Neuronal stem cell (in vitro differentiated cells): Measurements from ENCODE around the gene EXOC3.

ENCODE experiments used
- DNase-seq: peaks from one replicate; pipeline ENCODE4 v3.0.0-alpha.2; 2013; ENCODE audit warnings: low spot score
- H2AFZ ChIP-seq: one replicate; pipeline ENCODE4 v1.6.1; 2013; ENCODE audit warnings: mild to moderate bottlenecking, low read length, inconsistent platforms
- H2AK5ac ChIP-seq: 2 replicates; pipeline ENCODE4 v1.6.1; 2013; ENCODE audit warnings: low read depth, mild to moderate bottlenecking, inconsistent platforms, low read length, moderate library complexity, mixed read lengths
- H2BK120ac ChIP-seq: 2 replicates; pipeline ENCODE4 v1.6.1; 2013; ENCODE audit warnings: low read depth, mild to moderate bottlenecking, inconsistent platforms, low read length, moderate library complexity, mixed read lengths
- H2BK12ac ChIP-seq: one replicate; pipeline ENCODE4 v1.6.1; 2013; ENCODE audit warnings: low read length, inconsistent platforms
- H2BK15ac ChIP-seq: 2 replicates; pipeline ENCODE4 v1.6.1; 2013; ENCODE audit warnings: mild to moderate bottlenecking, low read length, inconsistent platforms, mixed read lengths
- H2BK5ac ChIP-seq: one replicate; pipeline ENCODE4 v1.6.1; 2013; ENCODE audit warnings: inconsistent platforms, mild to moderate bottlenecking, low read length, moderate library complexity
- H3K14ac ChIP-seq: one replicate; pipeline ENCODE4 v1.6.1; 2013; ENCODE audit warnings: low read length, inconsistent platforms
- H3K18ac ChIP-seq: 2 replicates; pipeline ENCODE4 v1.6.1; 2013; ENCODE audit warnings: low read length, inconsistent platforms
- H3K23ac ChIP-seq: 2 replicates; pipeline ENCODE4 v1.6.1; 2013; ENCODE audit warnings: low read depth, mild to moderate bottlenecking, mixed read lengths, low read length, inconsistent platforms; ENCODE audit not compliant: poor library complexity
- H3K27ac ChIP-seq: replicated peaks from 3 replicates; pipeline ENCODE4 v1.5.1; 2013; ENCODE audit warnings: low read length, inconsistent platforms
- H3K27me3 ChIP-seq, 3 experiments: 2 replicates each; pipeline ENCODE4 v1.6.1; 2013; ENCODE audit warnings: low read length in 3 of 3, mild to moderate bottlenecking in 2 of 3, inconsistent platforms in 1 of 3, low read depth in 1 of 3, mixed read lengths in 1 of 3, moderate library complexity in 1 of 3; ENCODE audit not compliant: control insufficient read depth in 3 of 3, insufficient read depth in 3 of 3
- H3K36me3 ChIP-seq, 2 donors: replicated peaks in 1 of 2; 2 replicates each; pipeline ENCODE4 v1.6.1; 2013; ENCODE audit warnings: low read length in 2 of 2; ENCODE audit not compliant: control insufficient read depth in 2 of 2, insufficient read depth in 2 of 2
- H3K4ac ChIP-seq: 2 replicates; pipeline ENCODE4 v1.6.1; 2013; ENCODE audit warnings: inconsistent platforms, mild to moderate bottlenecking, low read length, moderate library complexity
- H3K4me1 ChIP-seq, 2 donors: 1 replicate in 1 of 2; 2 replicates in 1 of 2; pipeline ENCODE4 v1.6.1; 2013; ENCODE audit warnings: low read length in 2 of 2, low read depth in 1 of 2; ENCODE audit not compliant: control insufficient read depth in 2 of 2, insufficient read depth in 1 of 2
- H3K4me2 ChIP-seq: one replicate; pipeline ENCODE4 v1.6.1; 2013; ENCODE audit warnings: mild to moderate bottlenecking, low read length, inconsistent platforms; ENCODE audit not compliant: insufficient read depth, poor library complexity, severe bottlenecking
- H3K4me3 ChIP-seq, 2 donors: 2 replicates each; pipeline ENCODE4 v1.5.1; 2013; ENCODE audit warnings: low read length in 2 of 2, mild to moderate bottlenecking in 2 of 2, inconsistent platforms in 1 of 2, moderate library complexity in 1 of 2
- H3K79me1 ChIP-seq: one replicate; pipeline ENCODE4 v1.6.1; 2013; ENCODE audit warnings: low read depth, mild to moderate bottlenecking, inconsistent platforms, low read length, moderate library complexity
- H3K9ac ChIP-seq: one replicate; pipeline ENCODE4 v1.6.1; 2013; ENCODE audit warnings: mild to moderate bottlenecking, low read depth, low read length, inconsistent platforms; ENCODE audit not compliant: poor library complexity
- H3K9me3 ChIP-seq, 2 donors: replicated peaks in 1 of 2; 2 replicates each; pipeline versions ENCODE3 to v1.6.1; 2013; ENCODE audit warnings: low read length in 2 of 2, mild to moderate bottlenecking in 2 of 2, inconsistent platforms in 1 of 2, low read depth in 1 of 2, mixed read lengths in 1 of 2, moderate library complexity in 1 of 2; ENCODE audit not compliant: control insufficient read depth in 2 of 2, insufficient read depth in 1 of 2
- H4K8ac ChIP-seq: one replicate; pipeline ENCODE4 v1.6.1; 2013; ENCODE audit warnings: low read depth, mild to moderate bottlenecking, inconsistent platforms, low read length, moderate library complexity
- H4K91ac ChIP-seq: one replicate; pipeline ENCODE4 v1.6.1; 2013; ENCODE audit warnings: low read length, low read depth, mild to moderate bottlenecking, inconsistent platforms; ENCODE audit not compliant: poor library complexity
- WGBS, 2 donors: extraction: QIAGEN DNeasy Blood & Tissue Kit; methylation state at CpG; one replicate each; pipeline ENCODE4 v1.1.7; 2013; ENCODE audit warnings: missing lambda C conversion rate in 2 of 2, mixed read lengths in 1 of 2; ENCODE audit not compliant: insufficient read length in 2 of 2, insufficient replicate concordance in 1 of 2; ENCODE audit errors: extremely low coverage in 2 of 2; 5-methylcytosine and 5-hydroxymethylcytosine counted together

EXOC3 gene

DNA sequence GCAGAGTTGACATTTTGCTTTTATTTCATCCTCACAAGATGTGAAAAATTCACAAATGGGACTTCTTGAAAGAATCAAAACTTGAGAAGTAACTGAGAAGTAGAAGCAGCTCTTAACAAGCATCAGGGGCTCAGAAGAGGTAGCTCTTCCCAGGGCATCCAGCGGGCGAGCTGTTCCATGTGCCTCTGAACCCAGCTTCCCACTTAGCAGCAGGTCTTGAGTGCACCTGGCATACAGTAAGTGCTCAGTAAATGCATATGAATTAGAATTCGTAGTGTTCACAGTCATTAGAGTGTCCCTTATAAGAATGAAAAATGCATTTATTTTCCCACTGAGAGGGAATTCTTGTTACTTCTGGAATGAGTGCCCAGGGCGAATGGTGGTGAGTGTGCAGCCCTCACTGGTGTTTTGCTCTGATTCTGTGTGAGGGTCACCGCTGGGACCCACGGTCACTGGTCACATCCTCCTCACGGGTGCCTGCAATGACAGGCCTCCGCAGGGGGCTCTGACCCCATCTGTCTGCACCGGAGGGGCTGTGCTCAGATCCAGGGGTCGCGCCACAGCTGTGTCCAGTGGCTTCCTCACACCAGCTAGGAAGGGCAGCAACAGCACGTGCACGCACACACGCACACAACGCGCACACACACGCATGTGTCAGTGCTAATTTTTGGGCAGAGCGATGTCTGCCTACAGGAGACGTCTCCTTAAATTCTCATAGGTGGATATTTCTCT lies 26.9 kb downstream of the EXOC3 start:
- peaks cover 7% of the 10 kb centered on the region in 2 donors for H3K4me1 ChIP-seq
- H3K4me2 ChIP-seq = no peak overlapping the region
- H3K79me1 ChIP-seq = peaks cover 8% of the 10 kb centered on the region
- DNase-seq = no peak
- no peak overlapping the region for H2BK15ac ChIP-seq
- no peak overlapping the region for H2BK12ac ChIP-seq
- no peak overlapping the region for H3K27ac ChIP-seq
- H3K9ac ChIP-seq = peak overlapping the region; percentile 53
- no peak overlapping the region for H3K18ac ChIP-seq
- H3K23ac ChIP-seq = peak overlapping the region; percentile 32
- WGBS, 2 donors = no CpG with 5 or more reads among the region's 19 CpGs
- H3K4ac ChIP-seq = no peak overlapping the region
- H2AK5ac ChIP-seq = no peak overlapping the region
- H2BK5ac ChIP-seq = no peak overlapping the region
- no peak overlapping the region for H2AFZ ChIP-seq
- no peak overlapping the region for H2BK120ac ChIP-seq
- no peaks in the 10 kb centered on the region for H3K9me3 ChIP-seq
- H3K4me3 ChIP-seq = no peak overlapping the region
- H3K27me3 ChIP-seq = peaks cover 0 to 11% (median under 1%) of the 10 kb centered on the region in 3 experiments
- H4K8ac ChIP-seq = no peak overlapping the region
- no peak overlapping the region for H3K14ac ChIP-seq
- H4K91ac ChIP-seq = no peak overlapping the region
- H3K36me3 ChIP-seq = peaks cover 9 to 43% of the 10 kb centered on the region in 2 donors

DNA sequence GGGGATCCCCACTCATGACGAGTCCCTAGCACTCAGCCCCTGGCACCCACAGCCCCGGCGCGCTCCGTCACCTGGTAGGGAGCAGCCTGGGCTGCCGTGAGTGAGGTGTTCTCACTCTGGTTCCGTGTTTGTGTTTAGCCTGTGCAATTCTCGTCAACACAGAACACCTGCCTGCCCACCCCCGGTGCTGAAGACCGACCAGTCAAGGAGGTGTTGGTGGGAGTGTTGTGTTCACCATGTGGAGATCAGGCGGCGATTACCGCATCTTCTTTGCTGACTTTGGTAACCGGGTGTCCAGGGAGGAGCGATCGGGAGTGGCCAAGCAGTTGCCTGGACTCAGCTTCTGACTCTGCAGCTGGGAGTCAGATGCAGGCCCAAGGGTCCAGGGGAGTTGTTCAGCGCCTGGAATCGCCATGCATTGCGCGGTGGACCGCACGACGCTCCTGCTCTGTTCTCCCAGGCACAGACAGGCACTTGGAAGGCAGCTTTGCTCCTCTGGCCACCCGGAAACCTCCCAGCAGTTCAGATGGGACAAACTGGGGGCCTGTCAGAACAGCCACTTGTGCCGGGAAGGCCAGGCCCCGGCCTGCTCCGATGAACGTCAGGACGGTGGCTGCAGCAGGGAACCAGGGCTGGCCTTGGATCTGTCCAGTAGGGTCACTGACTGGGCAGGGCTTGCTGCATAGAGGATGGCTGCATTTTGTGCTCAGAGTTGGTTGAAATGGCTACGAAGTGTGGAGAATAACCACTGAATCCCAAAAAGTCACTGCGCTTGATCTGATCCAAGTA lies 28.2 kb downstream of the EXOC3 start:
- H3K4me3 ChIP-seq = peak overlapping the region in 1 of 2 donors; percentile 86
- no peak overlapping the region for H2AK5ac ChIP-seq
- no peak overlapping the region for H3K4ac ChIP-seq
- H3K9me3 ChIP-seq = no peaks in the 10 kb centered on the region
- H2BK12ac ChIP-seq = peak overlapping the region; percentile 23
- H2AFZ ChIP-seq = no peak overlapping the region
- H4K8ac ChIP-seq = no peak overlapping the region
- peaks cover 8% of the 10 kb centered on the region for H3K79me1 ChIP-seq
- WGBS, 2 donors = no CpG with 5 or more reads among the region's 31 CpGs
- no peak overlapping the region for H3K18ac ChIP-seq
- H3K4me2 ChIP-seq = no peak overlapping the region
- no peak overlapping the region for H3K27ac ChIP-seq
- H3K23ac ChIP-seq = peak overlapping the region; percentile 69
- no peak overlapping the region for H2BK5ac ChIP-seq
- DNase-seq = no peak
- peak overlapping the region; percentile 25 for H3K14ac ChIP-seq
- H2BK120ac ChIP-seq = no peak overlapping the region
- no peak overlapping the region for H4K91ac ChIP-seq
- H3K36me3 ChIP-seq = peaks cover 6 to 36% of the 10 kb centered on the region in 2 donors
- no peak overlapping the region for H2BK15ac ChIP-seq
- H3K27me3 ChIP-seq = peaks cover 0 to 23% (median 8%) of the 10 kb centered on the region in 3 experiments
- H3K9ac ChIP-seq = no peak overlapping the region
- peaks cover 9 to 10% of the 10 kb centered on the region in 2 donors for H3K4me1 ChIP-seq

DNA sequence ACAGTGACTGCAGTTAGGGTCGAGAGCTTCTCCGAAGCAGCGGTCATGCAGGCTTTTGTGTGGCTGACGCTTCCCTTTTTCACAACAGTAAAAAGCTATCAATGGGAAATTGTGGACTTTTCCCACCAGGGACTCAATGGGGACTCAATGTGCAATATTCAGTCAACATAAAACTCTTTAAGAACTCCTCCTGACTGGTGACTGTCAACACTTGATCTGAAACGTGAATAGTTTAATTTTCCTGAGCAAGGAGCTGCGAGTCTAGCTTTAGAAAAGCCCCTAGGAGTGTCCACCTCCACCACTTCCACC lies 28.7 kb downstream of the EXOC3 start:
- H2AFZ ChIP-seq = no peak overlapping the region
- no peak overlapping the region for H2BK12ac ChIP-seq
- no peak overlapping the region for H2BK5ac ChIP-seq
- no peak overlapping the region for H3K18ac ChIP-seq
- H2BK120ac ChIP-seq = no peak overlapping the region
- H3K23ac ChIP-seq = no peak overlapping the region
- H3K4me3 ChIP-seq = peak overlapping the region; percentile 82 to 86
- H4K91ac ChIP-seq = no peak overlapping the region
- no peak overlapping the region for H3K9ac ChIP-seq
- H3K4me2 ChIP-seq = peak overlapping the region; percentile 85
- no peak overlapping the region for H3K27ac ChIP-seq
- H4K8ac ChIP-seq = no peak overlapping the region
- H3K14ac ChIP-seq = no peak overlapping the region
- H3K36me3 ChIP-seq = peaks cover 3 to 32% of the 10 kb centered on the region in 2 donors
- H3K9me3 ChIP-seq = no peaks in the 10 kb centered on the region
- H3K4ac ChIP-seq = no peak overlapping the region
- WGBS, 2 donors = no CpG with 5 or more reads among the region's 6 CpGs
- no peak overlapping the region for H2BK15ac ChIP-seq
- H3K27me3 ChIP-seq = peaks cover 0 to 29% (median 8%) of the 10 kb centered on the region in 3 experiments
- peaks cover 9 to 10% of the 10 kb centered on the region in 2 donors for H3K4me1 ChIP-seq
- H2AK5ac ChIP-seq = peak overlapping the region; percentile 92
- peaks cover 8% of the 10 kb centered on the region for H3K79me1 ChIP-seq
- no peak for DNase-seq

DNA sequence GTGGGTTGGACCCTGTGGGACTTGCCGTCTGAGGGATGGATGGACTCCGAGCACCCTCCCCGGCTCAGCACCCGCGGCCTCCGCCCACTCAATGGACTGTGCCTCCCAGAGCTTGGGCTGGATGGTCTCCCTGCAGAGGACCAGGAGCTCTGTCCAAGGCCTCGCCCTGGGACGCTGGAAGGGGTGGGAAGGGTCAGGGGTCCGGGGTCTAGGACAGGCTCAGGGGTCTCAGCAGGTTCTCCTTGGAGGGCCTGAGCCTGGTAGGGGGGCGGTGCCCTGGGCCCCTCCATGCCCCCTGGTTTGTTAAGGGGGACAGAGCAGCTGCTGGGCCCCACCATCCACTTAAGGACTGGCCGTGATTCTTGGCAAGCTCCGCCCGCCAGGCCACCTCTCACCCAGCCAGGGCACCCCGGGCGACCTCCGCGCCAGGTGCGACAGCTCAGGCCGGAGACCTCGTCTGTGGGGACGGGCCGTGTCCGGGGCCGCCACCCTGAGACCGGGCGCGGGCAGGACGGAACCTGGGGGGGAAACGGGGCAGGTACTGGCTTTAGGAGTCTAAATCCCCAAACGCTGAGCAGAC lies 29.2 kb downstream of the EXOC3 start:
- no peaks in the 10 kb centered on the region for H3K9me3 ChIP-seq
- peaks cover 3 to 27% of the 10 kb centered on the region in 2 donors for H3K36me3 ChIP-seq
- peak overlapping the region; percentile 92 for H2AK5ac ChIP-seq
- no peak overlapping the region for H2BK15ac ChIP-seq
- peak overlapping the region; percentile 99 for H3K23ac ChIP-seq
- no CpG with 5 or more reads among the region's 30 CpGs for WGBS, 2 donors
- peak overlapping the region; percentile 82 to 86 for H3K4me3 ChIP-seq
- H3K27me3 ChIP-seq = peaks cover 0 to 32% (median 8%) of the 10 kb centered on the region in 3 experiments
- H3K14ac ChIP-seq = peak overlapping the region; percentile 63
- no peak overlapping the region for H4K8ac ChIP-seq
- H2AFZ ChIP-seq = peak overlapping the region; percentile 95
- H4K91ac ChIP-seq = peak overlapping the region; percentile 95
- peak overlapping the region; percentile 77 for H3K4ac ChIP-seq
- no peak overlapping the region for H2BK5ac ChIP-seq
- no peak overlapping the region for H2BK12ac ChIP-seq
- no peak overlapping the region for H2BK120ac ChIP-seq
- no peak for DNase-seq
- H3K9ac ChIP-seq = peak overlapping the region; percentile 85
- no peak overlapping the region for H3K27ac ChIP-seq
- H3K4me1 ChIP-seq = peaks cover 9 to 10% of the 10 kb centered on the region in 2 donors
- peak overlapping the region; percentile 98 for H3K18ac ChIP-seq
- peak overlapping the region; percentile 85 for H3K4me2 ChIP-seq
- peaks cover 10% of the 10 kb centered on the region for H3K79me1 ChIP-seq
